GM23338 (cell line): Measurements from ENCODE around the gene SLU7.
A peak's percentile ranks its signal among the peaks of the same experiment; 100 is the strongest.

Experiments
- CREB1 ChIP-seq: fragments of 250-450 bp; sonication (Bioruptor Pico); IDR thresholded peaks from 2 replicates; pipeline ENCODE4 v1.5.0; 2020; ENCODE audit warnings: low read depth, mild to moderate bottlenecking, moderate library complexity
- CTCF ChIP-seq, 2 experiments: fragments of 200-600 bp in 1 of 2; sonication (generic) in 1 of 2; conservative IDR thresholded peaks; 2 replicates each; pipeline versions ENCODE4 v1.5.1 to v1.6.1; 2016 to 2017; ENCODE audit warnings: antibody characterized with exemption in 2 of 2, low read depth in 2 of 2, mild to moderate bottlenecking in 2 of 2, moderate library complexity in 1 of 2
- ETS1 ChIP-seq: IDR thresholded peaks from 2 replicates; pipeline ENCODE4 v1.6.1; 2016; ENCODE audit warnings: antibody characterized with exemption
- EZH2 ChIP-seq: fragments of 200-600 bp; sonication (generic); IDR thresholded peaks from one replicate; pipeline ENCODE4 v1.8.0; 2017; ENCODE audit warnings: antibody characterized with exemption, mild to moderate bottlenecking, low read depth; ENCODE audit not compliant: unreplicated experiment
- EZH2phosphoT487 ChIP-seq: fragments of 200-600 bp; sonication (generic); IDR thresholded peaks from one replicate; pipeline ENCODE4 v1.8.1; 2018; ENCODE audit warnings: antibody characterized with exemption; ENCODE audit not compliant: unreplicated experiment
- JUNB ChIP-seq: IDR thresholded peaks from one replicate; pipeline ENCODE4 v1.6.1; 2016; ENCODE audit warnings: antibody characterized with exemption; ENCODE audit not compliant: unreplicated experiment
- NANOG ChIP-seq: IDR thresholded peaks from 2 replicates; pipeline ENCODE4 v1.6.1; 2016; ENCODE audit warnings: antibody characterized with exemption, borderline replicate concordance
- POLR2AphosphoS5 ChIP-seq: IDR thresholded peaks from 2 replicates; pipeline ENCODE4 v1.6.1; 2016; ENCODE audit warnings: antibody characterized with exemption, low read depth
- TF ChIP-seq, protein P1 (sequence below): IDR thresholded peaks from one replicate; pipeline ENCODE4 v1.6.1; 2018; ENCODE audit warnings: antibody characterized with exemption; ENCODE audit not compliant: unreplicated experiment

DNA sequence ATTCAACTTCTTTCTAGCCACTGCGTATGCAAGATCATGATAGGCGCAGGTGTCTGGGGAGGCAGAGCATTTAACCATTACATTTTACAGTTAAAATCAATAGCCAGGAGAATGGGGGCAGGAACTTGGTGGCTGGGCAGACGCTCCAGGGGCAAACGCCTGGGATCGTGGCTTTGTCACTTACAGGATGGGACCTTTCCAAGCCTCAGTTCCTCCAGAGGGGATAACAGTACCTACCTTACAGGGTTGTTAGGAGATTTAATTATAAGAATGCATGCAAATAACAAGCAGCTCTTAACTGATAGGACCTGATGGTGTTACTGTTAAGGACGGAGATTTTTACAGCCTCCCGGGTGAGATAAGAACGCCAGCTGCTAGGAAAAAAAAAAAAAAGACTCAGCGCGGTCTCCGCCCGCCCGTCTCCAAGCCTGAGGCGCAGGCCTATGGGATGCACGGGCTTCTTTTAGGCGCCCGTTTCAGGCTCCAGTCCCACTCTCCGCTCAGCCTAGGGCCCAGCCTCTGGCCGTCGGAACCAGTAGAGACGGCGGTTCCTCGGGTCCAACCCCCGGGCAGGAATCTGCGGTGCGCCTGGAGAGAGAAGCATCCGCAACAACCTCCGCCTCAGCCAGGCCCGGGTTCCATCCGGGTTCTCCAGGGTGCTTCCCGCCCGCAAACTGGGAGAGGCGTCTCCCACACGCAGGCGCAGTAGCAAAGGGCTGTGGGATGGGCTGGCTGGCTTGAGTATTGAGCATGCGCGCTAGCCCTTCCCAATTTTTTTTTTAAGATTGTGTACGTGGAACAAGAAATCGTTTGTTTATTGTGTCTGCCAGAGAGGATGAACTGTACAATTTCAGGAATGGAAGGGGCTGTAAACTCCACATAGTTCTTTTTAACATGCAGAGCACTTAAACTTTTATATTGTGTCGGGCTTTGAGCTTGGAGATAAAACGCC, 19.2 kb downstream of the SLU7 start, which contains the start of gene FAM200C:
- TF ChIP-seq CTCF (conservative IDR thresholded peaks at IDR 0.05; ENCODE audit: low read depth in 2 of 2) (no peak), EZH2phosphoT487 (no peak), EZH2 (no peak), CREB1 (CRISPR knock-in tag) (no peak), POLR2AphosphoS5 (peak; percentile 94), JUNB (no peak), NANOG (no peak), ETS1 (no peak)
- TF ChIP-seq, protein P1, sequence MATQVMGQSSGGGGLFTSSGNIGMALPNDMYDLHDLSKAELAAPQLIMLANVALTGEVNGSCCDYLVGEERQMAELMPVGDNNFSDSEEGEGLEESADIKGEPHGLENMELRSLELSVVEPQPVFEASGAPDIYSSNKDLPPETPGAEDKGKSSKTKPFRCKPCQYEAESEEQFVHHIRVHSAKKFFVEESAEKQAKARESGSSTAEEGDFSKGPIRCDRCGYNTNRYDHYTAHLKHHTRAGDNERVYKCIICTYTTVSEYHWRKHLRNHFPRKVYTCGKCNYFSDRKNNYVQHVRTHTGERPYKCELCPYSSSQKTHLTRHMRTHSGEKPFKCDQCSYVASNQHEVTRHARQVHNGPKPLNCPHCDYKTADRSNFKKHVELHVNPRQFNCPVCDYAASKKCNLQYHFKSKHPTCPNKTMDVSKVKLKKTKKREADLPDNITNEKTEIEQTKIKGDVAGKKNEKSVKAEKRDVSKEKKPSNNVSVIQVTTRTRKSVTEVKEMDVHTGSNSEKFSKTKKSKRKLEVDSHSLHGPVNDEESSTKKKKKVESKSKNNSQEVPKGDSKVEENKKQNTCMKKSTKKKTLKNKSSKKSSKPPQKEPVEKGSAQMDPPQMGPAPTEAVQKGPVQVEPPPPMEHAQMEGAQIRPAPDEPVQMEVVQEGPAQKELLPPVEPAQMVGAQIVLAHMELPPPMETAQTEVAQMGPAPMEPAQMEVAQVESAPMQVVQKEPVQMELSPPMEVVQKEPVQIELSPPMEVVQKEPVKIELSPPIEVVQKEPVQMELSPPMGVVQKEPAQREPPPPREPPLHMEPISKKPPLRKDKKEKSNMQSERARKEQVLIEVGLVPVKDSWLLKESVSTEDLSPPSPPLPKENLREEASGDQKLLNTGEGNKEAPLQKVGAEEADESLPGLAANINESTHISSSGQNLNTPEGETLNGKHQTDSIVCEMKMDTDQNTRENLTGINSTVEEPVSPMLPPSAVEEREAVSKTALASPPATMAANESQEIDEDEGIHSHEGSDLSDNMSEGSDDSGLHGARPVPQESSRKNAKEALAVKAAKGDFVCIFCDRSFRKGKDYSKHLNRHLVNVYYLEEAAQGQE = no peak
